ENCODE measurements around the gene CEP70.
"Not testable (repeated sequence)": the region's sequence is repeated elsewhere in the genome, so short reads cannot be mapped to it uniquely, and the experiment has no call there.

CEP70 gene, protein sequence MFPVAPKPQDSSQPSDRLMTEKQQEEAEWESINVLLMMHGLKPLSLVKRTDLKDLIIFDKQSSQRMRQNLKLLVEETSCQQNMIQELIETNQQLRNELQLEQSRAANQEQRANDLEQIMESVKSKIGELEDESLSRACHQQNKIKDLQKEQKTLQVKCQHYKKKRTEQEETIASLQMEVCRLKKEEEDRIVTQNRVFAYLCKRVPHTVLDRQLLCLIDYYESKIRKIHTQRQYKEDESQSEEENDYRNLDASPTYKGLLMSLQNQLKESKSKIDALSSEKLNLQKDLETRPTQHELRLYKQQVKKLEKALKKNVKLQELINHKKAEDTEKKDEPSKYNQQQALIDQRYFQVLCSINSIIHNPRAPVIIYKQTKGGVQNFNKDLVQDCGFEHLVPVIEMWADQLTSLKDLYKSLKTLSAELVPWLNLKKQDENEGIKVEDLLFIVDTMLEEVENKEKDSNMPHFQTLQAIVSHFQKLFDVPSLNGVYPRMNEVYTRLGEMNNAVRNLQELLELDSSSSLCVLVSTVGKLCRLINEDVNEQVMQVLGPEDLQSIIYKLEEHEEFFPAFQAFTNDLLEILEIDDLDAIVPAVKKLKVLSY

DNA sequence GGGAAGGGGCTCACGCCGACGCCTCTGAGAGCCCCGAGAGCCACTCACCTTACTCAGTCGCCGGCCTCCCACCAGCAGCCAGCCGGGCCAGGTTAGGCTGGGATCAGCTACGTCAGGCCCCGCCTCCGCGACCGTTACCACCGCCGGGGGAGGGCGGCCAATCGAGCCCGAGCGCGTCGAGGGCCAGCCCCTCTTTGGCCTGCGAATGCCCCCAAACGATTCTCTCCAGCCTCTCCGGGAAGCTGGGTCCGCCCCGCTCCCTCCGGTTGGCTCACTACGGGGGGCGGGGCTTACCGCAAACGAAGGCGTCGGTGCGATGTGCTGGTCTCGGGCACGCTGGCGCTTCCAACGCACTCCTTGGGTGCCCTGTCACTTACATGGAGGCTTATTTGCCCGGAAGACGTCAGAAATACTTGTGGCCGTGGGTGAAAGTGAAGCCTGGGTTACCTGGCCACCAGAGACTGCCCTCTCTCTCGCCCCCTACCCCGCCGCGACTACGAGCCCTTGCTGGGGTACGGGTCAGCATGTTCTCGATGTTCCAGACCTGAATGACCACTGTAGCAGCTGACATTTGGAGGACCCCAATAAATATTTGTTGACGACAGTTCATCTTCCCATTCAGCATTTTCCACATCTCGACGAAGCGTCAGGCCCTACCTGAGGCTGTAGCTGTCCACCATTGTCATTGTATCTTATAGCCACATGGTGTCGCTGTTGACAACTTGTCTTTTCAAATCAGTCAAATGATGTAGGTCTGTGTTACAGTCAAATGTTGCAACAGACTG lies at the start of gene CEP70:
Gene CEP70 (minus strand): TSS at position 111 of the 785 bp plus-strand sequence. CDS start 21,333 bp downstream, outside the sequence.
- DNase-seq: no peak

DNA sequence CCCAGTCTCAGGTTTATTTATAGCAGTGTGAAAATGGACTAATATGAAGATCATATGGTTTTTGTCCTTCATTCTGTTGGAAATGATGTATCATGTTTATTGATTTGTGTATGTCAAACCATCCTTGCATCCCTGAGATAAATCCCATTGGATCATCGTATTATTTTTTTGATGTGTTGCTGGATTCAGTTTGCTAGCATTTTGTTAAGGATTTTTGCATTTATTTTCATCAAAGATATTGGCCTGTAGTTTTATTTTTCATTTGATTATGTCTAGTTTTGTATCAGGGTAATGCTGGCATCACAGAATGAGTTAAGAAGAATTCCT lies 48.8 kb upstream of the CEP70 start:
- DNase-seq: no peak

DNA sequence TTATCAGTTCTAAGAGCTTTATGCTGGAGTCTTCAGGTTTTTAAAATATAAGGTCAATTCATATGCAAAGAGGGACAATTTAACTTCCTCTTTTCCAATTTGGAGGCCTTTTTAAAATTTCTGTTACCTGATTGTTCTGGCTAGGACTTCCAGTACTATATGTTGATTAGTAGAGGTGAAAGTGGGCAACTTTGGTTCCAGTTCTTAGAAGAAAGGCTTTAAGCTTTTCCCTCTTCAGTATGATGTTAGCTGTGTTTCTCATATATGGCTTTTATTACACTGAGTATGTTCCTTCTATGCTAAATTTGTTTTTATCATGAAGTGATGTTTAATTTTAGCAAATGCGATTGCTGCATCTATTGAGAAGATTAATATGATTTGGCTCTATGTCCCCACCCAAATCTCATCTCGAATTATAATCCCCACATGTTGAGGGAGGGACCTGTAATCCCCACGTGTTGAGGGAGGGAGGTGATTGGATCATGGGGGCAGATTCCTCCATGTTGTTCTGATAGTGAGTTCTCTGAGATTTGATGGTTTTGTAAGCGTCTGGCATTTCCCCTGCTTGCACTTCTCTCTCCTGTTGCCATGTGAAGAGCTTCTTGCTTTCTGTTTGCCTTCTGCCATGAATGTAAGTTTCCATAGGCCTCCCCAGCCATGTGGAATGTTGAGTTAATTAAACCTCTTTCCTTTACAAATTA lies 48.3 kb upstream of the CEP70 start:
- DNase-seq: no peak

DNA sequence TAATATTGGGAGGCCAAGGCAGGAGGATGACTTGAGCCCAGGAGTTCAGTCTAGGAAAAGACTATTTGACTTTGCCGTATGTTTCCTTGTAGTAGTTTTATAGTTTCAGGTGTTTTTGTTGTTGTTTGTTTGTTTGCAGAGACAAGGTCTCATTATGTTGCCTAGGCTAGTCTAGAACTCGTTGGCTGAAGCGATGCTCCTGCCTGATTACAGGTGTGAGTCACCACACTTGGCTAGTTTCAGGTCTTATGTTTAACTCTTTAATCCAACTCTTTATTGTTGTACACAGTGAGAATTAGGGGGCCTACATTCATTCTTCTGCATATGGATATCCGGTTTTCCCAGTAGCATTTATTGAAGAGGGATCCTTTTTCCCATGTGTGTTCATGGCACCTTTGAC lies 46.5 kb upstream of the CEP70 start:
- no peak for DNase-seq

DNA sequence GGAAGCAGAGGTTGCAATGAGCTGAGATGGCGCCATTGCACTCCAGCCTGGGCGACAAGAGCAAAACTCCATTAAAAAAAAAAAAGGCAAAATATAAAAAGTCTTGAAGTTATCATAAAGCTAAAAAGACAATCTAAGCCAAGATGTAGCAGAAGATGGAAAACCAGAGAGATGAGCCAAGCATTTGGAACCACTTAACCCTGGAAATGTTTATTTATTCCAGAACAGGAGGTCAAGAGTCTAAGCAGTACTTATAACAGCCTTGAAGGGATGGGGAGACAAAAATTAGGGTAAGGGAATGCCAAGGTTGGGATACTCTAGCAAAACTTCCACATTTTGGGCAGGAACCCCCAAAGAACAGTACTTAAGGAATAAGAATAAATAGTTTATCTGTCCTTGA lies 44.6 kb upstream of the CEP70 start:
- DNase-seq: no peak

DNA sequence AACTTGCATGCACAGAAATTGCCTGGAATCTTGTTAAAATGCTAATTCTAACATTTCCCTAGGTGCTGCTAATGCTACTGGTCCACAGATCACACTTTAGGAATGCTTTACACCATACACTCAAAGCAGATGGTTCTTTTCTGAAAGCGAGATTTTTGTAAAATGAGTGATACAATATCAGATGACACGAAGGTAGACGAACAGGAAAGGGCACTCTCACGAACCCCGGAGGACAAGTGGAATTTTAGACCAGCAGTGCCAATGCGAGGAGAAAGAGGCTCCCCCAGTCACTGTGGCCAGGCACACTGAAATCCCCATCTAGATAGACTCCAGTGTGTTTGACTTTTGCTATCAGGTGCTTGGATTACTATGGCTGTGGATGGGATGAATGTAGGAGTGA lies 35.5 kb upstream of the CEP70 start:
- no peak for DNase-seq

DNA sequence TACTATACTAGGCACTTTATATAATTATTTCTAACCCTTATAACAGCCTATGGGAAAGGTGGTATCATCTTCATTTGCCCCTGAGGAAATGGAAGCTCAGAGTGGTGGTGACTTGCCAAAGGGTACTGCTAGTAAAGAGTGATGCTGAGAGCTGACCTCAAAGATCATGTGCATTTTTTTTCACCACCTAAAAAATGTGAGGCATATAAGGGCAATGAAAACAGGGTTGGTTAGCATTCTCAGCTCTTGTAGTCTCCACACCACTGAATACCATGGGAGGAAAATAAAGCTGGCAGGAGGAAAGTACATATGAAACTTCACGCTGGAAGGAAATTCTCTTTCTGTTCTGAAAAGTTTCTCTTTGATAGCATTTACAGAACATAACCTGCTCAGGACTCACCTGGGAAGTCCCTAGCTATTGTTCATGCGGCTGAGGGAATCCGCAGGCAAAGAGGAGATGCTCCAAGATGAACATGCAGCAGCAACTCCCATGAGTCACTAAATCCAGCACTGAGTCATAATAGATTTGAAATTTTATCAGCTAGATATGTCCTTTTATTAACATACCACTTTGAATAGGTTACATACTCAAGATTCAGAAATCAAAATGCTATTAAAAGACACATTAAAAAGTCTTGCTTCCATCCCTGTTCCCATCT lies 31.8 kb upstream of the CEP70 start:
- DNase-seq: no peak

DNA sequence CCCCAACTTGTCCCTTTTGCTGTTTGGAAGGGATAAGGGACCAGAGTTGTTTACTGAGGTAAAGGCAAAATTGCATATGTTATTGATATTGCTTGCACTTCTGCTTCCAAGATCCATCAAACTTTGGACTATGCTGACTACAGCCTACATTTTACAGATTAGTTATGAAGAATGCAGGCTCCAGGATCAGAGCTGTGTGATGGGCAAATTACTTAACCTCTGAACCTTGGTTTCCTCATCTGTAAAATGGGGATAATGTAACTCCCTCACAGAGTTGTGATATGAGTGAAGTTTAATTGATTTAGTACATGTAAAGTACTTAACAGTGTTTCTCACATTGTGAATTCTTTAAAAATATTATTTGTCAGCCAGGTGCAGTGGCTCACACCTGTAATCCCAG lies 30.5 kb upstream of the CEP70 start:
- DNase-seq: no peak

DNA sequence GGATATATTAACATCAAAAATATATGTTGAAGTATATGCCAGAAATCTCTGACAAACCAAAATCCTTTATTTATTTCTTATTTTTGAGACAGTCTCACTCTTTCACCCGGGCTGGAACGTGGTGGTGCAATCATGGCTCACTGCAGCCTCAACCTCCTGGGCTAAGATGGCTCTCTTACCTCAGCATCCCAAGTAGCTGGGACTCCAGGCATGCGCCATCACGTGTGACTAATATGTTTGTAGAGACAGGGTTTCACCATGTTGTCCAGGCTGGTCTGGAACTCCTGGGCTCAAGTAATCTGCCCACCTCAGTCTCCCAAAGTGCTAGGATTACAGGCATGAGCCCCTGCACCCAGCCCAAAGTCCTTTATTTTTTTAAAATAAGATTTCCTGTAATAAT lies 26.4 kb upstream of the CEP70 start:
- DNase-seq: no peak

DNA sequence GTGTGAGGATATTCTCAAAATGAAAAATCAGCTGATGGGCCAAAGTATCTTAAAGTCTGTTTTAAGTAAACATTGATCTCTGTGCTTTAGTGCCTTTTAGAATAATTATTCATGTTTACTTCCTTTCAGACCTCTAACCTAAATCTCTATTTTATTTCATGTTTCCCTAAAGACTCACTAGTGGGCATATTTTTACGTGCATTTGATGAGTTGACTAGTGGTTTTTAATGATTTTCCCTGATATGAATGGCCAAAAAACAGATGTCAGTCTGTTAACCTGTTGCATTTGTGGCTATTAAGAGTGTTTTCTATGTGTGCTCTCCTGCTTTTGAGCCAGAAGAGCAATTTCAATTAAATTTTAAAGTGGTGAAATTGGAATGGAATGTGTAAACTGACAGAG lies 21.4 kb upstream of the CEP70 start:
- DNase-seq: no peak

DNA sequence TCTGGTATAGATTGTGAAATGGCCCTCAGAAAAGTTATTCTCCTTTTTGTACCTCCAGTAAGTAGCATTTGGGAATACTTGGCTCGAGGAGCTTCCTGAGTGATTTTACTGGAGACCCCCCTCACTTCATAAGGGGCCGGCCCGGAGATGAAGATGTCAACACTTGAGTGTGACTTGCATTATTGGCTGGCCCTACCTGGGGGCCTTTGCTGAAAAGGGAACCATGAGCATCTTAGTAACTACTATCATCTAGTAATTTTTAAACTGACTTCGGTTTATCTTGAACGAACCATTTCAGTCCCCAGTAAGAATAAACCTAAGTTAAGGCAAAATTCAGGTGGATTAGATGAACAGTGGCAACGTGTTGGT lies 15.8 kb upstream of the CEP70 start:
- no peak for DNase-seq

DNA sequence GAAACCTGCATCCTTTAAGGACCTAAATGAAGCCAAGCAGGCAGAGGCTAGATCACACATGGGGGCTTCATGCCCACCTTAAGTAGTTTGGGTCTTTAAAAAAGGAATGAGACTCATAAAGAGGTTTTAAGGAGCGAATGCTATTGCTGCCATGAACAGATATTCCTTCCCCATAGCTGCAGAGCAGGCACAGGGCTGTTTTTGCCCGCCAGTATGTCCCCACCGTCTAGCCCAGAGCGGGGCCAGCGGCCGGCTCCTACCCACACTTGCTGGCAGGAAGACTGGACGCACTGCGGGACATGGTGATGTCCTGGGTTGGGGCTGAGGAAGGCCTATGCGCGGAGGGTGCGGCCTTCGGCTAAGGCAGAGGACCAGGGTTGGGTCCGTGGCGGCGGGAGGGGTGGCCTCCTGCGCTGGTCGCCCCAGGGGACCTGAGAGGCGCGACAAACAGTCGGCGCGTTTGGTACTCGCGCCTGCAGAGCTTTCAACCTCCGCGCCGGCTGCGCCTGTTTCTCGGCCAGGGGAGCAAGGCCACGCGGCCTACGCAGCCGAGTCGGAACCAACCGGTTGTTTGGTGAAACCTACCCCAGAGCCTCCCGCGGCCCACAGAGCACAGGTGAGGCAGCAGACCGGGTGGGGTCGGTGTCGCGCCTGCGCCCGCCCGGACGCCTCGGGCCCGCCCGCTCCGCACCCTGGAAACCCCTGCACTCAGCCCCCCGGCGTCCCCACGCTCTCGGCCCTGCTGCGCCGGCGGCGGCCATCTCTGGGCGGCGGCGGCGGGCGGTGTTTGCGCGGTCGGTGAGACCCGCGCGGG lies 14.5 kb upstream of the CEP70 start, which contains the start of gene FAIM:
Gene FAIM (plus strand): TSS at position 450 of the 814 bp plus-strand sequence. CDS start 10,956 bp downstream, outside the sequence.
- DNase-seq: peak; percentile 55

DNA sequence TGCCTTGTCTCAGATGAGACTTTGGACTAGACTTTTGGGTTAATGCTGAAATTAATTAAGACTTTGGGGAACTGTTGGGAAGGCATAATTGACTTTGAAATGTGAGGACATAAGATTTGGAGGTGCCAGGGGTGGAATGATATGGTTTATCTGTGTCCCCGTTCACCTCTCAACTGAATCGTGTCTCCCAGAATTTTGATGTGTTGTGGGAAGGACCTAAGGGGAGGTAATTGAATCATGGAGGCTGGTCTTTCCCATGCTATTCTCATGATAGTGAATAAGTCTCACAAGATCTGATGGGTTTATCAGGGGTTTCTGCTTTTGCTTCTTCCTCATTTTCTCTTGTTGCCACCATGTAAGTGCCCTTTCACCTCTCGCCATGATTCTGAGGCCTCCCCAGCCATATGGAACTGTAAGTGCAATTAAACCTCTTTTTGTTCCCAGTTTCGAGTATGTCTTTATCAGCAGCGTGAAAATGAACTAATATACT lies 10.1 kb upstream of the CEP70 start:
- DNase-seq: not testable (repeated sequence)

DNA sequence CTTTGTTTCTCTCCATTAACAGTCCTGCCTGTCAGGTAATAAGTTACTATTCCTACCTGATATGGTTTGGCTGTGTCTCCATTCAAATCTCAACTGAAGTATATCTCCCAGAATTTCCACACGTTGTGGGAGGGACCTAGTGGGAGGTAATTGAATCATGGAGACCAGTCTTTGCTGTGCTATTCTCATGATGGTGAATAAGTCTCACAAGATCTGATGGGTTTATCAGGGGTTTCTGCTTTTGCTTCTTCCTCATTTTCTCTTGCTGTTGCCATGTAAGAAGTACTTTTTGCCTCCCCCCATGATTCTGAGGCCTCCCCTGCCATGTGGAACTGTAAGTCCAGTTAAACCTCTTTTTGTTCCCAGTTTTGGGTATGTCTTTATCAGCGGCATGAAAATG lies 7.6 kb upstream of the CEP70 start:
- DNase-seq: not testable (repeated sequence)

DNA sequence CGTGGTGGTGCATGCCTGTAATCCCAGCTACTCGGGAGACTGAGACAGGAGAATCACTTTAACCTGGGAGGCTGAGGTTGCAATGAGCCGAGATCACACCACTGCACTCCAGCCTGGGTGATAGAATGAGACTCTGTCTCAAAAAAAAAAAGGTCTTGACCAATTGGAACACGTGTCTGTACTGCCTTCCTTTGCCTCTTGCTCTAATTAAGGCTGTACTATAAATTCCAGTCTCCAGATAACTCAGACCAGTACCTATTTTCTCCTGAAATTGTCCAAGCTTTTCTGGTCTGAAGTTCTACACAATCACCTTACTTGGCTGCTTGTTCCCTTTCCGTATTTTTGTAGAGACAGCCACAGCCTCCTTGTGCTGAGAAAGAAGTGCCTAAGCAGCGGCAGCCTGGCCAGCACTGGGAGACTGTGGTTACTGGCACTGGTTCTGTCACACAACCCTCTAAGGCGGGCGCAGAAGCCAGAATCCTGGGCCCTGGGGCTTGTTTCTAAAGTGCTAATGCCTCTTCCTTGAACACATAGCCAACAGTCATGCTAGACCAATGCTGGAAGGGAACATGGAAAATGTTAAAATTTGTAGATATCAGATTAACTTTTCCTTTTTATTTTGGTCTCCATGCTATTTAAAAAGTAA lies 6.2 kb upstream of the CEP70 start:
- DNase-seq: no peak

DNA sequence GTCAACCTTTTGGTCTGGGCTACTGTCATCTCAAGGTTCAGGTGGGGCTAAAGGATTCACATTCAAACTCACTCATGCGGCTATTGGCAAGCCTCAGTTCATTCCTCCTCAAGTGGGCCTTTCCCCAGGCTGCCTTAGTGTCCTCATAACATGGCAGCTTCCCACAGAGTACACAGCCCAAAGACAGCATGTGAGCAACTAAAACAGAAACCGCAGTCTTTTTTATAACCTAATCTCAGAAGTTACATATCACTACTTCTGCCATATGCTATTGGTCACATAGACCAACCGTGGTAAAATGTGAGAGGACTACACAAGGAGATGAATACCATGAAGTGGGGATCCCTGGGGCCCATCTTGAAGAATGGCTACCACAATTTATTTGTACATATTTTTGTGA lies 4.5 kb upstream of the CEP70 start:
- DNase-seq: no peak

DNA sequence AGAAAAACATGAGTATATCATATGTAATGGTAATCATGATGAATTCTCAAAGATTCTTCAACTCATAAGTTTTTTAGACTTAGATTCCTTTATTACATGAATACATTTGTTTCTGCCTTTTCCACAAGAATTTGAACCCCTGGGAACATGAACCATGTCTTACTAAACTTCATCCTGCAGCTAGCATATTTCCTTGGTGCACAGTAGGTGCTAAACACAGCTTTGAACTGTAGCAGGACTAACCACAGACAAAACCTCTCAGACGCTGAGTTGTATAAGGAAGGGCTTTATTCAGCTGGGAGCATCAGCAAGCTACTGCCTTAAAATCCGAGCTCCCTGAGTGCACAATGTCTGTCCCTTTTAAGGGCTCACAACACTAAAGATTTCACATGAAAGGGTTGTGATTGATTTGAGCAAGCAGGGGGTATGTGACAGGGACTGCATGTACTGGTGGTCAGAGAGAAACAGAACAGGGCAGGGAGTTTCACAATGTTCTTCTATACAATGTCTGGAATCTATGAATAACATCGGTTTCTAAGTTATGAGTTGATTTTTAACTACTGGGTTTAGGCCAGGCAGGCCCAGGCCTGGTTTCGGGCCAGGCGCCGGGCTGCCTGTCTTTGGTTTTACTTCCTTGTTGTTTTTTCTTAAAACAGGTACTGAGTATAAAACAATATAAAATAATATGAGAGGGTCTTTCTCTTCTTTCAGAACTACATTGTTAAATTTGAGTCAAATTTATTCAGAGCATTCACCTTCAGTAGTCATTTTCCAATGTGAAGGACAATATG lies 3.3 kb upstream of the CEP70 start:
- not testable (repeated sequence) for DNase-seq

DNA sequence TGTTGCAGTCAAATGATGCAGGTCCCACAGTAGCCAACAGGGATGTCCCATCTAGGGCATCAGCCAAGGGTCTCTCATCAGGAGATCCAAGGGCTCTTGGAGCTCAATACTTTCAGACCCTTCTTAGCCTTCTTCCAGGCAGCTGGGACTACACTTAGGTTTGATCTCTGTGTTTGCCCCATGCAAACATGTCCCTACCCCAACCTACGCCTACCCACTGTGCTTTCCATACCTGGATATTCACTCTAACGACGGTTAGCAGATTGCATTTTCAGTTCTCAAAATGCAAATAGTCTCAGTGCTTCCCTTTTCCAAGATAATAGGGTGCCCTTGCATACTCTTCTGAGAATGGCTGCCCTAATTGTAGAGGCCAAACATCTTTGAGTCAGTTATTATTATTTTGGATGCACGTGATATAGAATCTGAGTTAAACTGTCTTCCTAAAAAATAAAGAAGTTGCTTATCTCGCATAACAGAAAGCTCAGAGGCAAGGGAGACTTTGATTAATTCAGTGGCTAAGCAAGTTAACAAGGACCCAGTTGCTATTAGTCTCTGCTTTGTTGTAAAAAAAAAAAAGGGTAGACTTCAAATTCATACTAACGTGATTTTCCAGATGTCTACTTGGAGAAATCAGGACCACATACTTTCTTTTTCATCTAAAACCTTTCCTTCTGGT lies 1.0 kb upstream of the CEP70 start:
- no peak for DNase-seq

DNA sequence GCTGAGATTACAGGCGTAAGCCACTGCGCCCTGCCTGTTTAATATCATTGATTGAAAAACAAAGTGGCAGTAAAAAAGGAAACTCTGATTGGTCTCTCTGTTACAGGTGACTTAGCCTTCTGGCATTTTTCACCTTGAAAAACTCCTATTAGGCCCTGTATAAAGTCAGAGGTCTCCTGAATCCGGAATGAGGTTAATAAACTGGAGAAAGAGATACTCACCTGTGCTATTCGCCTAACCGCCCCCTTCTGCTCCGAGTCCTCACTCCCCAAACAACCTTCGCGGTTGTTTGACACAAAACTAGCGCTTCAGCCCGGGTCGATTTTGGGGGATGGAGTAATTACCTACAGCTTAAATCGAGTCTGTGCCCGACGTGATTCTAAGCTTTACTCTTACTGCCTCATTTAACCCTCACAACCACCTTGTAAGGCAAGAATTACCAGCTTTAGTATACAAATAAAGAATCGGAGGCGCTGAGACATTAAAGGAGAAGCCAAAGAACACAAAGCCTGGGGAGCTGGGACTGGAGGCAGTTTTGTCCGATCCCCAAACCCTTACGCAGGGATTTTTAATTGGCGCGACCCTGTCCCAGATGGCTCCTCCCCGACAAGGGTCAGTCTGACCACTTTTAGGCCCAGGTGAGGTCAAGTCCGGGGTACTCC lies 441 bp downstream of the CEP70 start:
- no peak for DNase-seq

Measured in NCI-H2107 (cell line).